ENCODE data around the gene SLC35B2. TPM values are rescaled to one million over a fixed set of nuclear protein-coding genes. Genes with fewer than 3 reads are reported as not detected.

The SLC35B2 gene
- total RNA-seq, 3 donors from 2014 or later: 24.9 to 38.0 (median 31.6) TPM

DNA sequence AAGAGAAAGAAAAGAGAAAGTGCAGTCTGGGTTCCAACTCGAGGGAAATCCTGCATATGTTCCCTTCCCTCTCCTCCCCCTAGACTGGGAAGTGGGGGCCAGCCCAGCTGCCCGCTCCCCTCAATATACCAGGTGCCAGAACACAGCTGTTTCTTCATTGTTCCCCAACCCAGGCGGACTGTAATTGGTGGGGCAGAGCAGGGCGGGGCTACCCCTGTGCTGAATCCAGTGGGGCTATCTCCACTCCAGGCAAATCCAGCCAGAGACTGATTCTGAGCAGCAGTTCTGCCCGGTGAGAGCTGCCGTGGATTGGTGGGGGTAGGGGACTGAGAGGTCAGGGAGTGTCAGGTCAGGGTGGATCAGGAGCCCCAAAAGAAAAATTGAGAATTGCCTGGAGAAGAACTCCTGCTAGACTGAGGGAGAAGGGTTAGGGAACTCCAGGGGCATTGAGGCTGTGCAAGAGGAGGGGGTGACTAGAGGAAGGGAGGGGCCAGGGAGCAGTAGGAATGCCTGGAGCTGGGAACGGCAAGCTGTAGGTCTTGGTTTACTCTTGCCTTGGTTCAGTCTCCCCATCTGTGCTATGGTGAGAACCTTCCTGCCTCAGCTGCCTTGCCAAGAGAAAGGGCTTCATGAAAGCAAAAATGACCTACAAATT lies 40.5 kb downstream of the SLC35B2 start, which contains the start of gene MYMX:
MYMX (plus strand) TSS at position 250 of the 655 bp plus-strand sequence. CDS start 546 bp downstream, outside the sequence.
- H3K4me3 ChIP-seq: no peak within 1 kb of the TSS
- intact Hi-C loops (cut with DNase I, micrococcal nuclease): no loop called here
- H3K4me1 ChIP-seq (ENCODE audit: low read depth): peaks cover 15% of the 10 kb centered on the region

DNA sequence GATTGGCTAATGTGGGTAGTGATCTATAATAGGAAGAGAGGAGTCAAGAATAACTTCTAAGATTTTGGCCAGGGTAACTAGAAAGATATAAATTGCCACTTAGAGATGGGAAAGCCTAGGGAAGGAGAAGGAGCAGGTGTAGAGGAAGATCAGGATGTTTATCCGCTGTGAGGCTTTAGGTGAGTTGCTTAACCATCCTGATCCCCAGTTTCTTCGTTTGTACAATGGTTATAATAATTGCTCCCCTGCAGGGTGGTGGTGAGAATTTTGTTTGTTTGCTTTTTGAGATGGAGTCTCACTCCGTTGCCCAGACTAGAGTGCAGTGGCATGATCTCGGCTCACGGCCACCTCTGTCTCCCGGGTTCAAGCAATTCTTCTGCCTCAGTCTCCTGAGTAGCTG lies 43.0 kb downstream of the SLC35B2 start:
- Histone ChIP-seq H3K9me3 (no peaks in the 10 kb centered on the region), H3K4me1 (ENCODE audit: low read depth) (peaks cover 10% of the 10 kb centered on the region), H3K4me3 (no peak overlapping the region), H3K36me3 (ENCODE audit: low read depth) (no peaks in the 10 kb centered on the region)
- intact Hi-C loops (cut with DNase I, micrococcal nuclease): no loop called here
- TF ChIP-seq, protein P1, sequence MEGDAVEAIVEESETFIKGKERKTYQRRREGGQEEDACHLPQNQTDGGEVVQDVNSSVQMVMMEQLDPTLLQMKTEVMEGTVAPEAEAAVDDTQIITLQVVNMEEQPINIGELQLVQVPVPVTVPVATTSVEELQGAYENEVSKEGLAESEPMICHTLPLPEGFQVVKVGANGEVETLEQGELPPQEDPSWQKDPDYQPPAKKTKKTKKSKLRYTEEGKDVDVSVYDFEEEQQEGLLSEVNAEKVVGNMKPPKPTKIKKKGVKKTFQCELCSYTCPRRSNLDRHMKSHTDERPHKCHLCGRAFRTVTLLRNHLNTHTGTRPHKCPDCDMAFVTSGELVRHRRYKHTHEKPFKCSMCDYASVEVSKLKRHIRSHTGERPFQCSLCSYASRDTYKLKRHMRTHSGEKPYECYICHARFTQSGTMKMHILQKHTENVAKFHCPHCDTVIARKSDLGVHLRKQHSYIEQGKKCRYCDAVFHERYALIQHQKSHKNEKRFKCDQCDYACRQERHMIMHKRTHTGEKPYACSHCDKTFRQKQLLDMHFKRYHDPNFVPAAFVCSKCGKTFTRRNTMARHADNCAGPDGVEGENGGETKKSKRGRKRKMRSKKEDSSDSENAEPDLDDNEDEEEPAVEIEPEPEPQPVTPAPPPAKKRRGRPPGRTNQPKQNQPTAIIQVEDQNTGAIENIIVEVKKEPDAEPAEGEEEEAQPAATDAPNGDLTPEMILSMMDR (IDR thresholded peaks at IDR 0.05): no peak
- no peak for DNase-seq
- no peak for ATAC-seq

More for the DNA sequence above, 40.5 kb downstream of the SLC35B2 start, which contains the start of gene MYMX:
- no peaks in the 10 kb centered on the region for H3K36me3 ChIP-seq (ENCODE audit: low read depth)
- ATAC-seq (peak; percentile 3), DNase-seq (peak in 1 of 3 donors; percentile 45)
- TF ChIP-seq, protein P1 (IDR thresholded peaks at IDR 0.05): no peak
- no peaks in the 10 kb centered on the region for H3K9me3 ChIP-seq

DNA sequence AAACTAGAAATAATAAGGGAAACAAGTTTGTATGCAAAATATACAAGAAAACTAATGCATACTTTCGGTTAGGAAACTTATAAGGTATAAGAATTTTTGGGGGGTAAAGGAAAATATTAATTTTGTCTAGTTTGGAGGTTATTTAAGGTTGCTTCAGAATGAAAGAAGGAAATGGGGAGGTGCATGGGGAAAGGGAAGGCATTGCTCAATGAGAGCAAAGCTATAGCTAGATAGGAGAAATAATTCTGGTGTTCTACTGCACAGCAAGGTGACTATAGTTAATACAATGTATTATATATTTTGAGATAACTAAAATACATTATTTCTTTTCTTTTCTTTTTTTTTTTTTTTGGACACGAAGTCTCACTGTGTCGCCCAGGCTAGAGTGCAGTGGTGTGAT lies 46.0 kb downstream of the SLC35B2 start:
- no peak overlapping the region for H3K4me3 ChIP-seq
- H3K9me3 ChIP-seq: no peaks in the 10 kb centered on the region
- DNase-seq (no peak), ATAC-seq (no peak)
- H3K36me3 ChIP-seq (ENCODE audit: low read depth): no peaks in the 10 kb centered on the region
- no peaks in the 10 kb centered on the region for H3K4me1 ChIP-seq (ENCODE audit: low read depth)
- intact Hi-C loops (cut with DNase I, micrococcal nuclease): no loop called here
- TF ChIP-seq, protein P1 (IDR thresholded peaks at IDR 0.05): no peak

DNA sequence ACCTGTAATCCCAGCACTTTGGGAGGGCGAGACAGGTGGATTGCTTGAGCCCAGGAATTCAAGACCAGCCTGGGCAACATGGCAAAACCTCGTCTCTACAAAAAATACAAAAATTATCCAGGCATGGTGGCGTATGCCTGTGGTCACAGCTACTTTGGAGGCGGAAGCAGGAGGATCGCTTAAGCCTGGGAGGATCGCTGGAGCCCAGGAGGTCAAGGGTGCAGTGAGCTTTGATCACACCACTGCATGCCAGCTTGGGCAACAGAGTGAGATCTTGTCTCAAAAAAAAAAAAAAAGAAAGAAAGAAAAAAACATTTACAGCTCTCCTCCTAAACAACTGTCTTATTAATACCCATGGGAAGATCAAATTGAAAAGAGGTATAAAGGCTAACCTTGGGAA lies 49.4 kb downstream of the SLC35B2 start:
- Histone ChIP-seq H3K36me3 (ENCODE audit: low read depth) (no peaks in the 10 kb centered on the region), H3K9me3 (no peaks in the 10 kb centered on the region), H3K4me3 (no peak overlapping the region), H3K4me1 (ENCODE audit: low read depth) (no peaks in the 10 kb centered on the region)
- intact Hi-C loops (cut with DNase I, micrococcal nuclease): no loop called here
- ATAC-seq (no peak), DNase-seq (no peak)
- TF ChIP-seq, protein P1 (IDR thresholded peaks at IDR 0.05): no peak

Other genes with a start within 250 kb of the SLC35B2 start
- 10 to 100 TPM; 41.0 to 57.2 (median 56.8) TPM for gene MRPL14, start 130.1 kb downstream of the SLC35B2 start, total RNA-seq
- 100 to 1,000 TPM in 1 of 3 donors, 10 to 100 TPM in 2; 57.0 to 108 (median 79.6) TPM for gene TMEM63B, start 130.0 kb downstream of the SLC35B2 start, total RNA-seq
- 1 to 10 TPM in 2 of 3 donors, under 1 TPM in 1; 0.35 to 1.2 (median 1.1) TPM for gene CAPN11, start 98.7 kb downstream of the SLC35B2 start, total RNA-seq
- under 1 TPM in 1 of 3 donors, not detected in 2; 0.39 TPM for gene MYMX, start 40.6 kb downstream of the SLC35B2 start, total RNA-seq
- gene SLC29A1, start 33.9 kb downstream of the SLC35B2 start, total RNA-seq: 100 to 1,000 TPM in 1 of 3 donors, 10 to 100 TPM in 2; 12.9 to 140 (median 14.8) TPM
- 100 to 1,000 TPM; 322 to 593 (median 399) TPM for gene HSP90AB1, start 10.4 kb downstream of the SLC35B2 start, total RNA-seq
- gene NFKBIE, start 8.0 kb upstream of the SLC35B2 start, total RNA-seq: 10 to 100 TPM in 2 of 3 donors, 1 to 10 TPM in 1; 8.7 to 13.4 (median 10.8) TPM
- 1 to 10 TPM in 1 of 3 donors, under 1 TPM in 2; 0.17 to 1.4 (median 0.31) TPM for gene TMEM151B, start 12.9 kb upstream of the SLC35B2 start, total RNA-seq
- gene AARS2, start 55.8 kb upstream of the SLC35B2 start, total RNA-seq: 10 to 100 TPM; 12.5 to 21.1 (median 15.9) TPM
- gene SPATS1, start 85.1 kb upstream of the SLC35B2 start, total RNA-seq: not detected
- 10 to 100 TPM; 16.9 to 20.7 (median 17.8) TPM for gene CDC5L, start 130.2 kb upstream of the SLC35B2 start, total RNA-seq

All from mucosa of descending colon (tissue), 3 donors.